Measurements from ENCODE around the gene TMEM45B. TPM values are rescaled to one million over a fixed set of nuclear protein-coding genes. Genes with fewer than 3 reads are reported as not detected.

TMEM45B gene
- polyA plus RNA-seq, 1 experiment: not detected

GRCh38 chr11:129849447-129850130 lies 33.9 kb downstream of the TMEM45B start:
- H3K36me3 ChIP-seq (ENCODE audit: control insufficient read depth, insufficient read depth, low read length): no peaks in the 10 kb centered on the region
- TF ChIP-seq, protein P1, sequence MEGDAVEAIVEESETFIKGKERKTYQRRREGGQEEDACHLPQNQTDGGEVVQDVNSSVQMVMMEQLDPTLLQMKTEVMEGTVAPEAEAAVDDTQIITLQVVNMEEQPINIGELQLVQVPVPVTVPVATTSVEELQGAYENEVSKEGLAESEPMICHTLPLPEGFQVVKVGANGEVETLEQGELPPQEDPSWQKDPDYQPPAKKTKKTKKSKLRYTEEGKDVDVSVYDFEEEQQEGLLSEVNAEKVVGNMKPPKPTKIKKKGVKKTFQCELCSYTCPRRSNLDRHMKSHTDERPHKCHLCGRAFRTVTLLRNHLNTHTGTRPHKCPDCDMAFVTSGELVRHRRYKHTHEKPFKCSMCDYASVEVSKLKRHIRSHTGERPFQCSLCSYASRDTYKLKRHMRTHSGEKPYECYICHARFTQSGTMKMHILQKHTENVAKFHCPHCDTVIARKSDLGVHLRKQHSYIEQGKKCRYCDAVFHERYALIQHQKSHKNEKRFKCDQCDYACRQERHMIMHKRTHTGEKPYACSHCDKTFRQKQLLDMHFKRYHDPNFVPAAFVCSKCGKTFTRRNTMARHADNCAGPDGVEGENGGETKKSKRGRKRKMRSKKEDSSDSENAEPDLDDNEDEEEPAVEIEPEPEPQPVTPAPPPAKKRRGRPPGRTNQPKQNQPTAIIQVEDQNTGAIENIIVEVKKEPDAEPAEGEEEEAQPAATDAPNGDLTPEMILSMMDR (IDR thresholded peaks at IDR 0.05; ENCODE audit: insufficient read depth, low read depth, low read length): no peak
- ChIA-PET POLR2A (no interaction called here), CTCF (no interaction called here)
- DNase-seq (ENCODE audit: low read depth): no peak
- H3K27me3 ChIP-seq (ENCODE audit: control insufficient read depth, insufficient read depth, low read length): peaks cover 36% of the 10 kb centered on the region
- no peak overlapping the region for H3K4me3 ChIP-seq (ENCODE audit: low read depth, low read length)

DNA sequence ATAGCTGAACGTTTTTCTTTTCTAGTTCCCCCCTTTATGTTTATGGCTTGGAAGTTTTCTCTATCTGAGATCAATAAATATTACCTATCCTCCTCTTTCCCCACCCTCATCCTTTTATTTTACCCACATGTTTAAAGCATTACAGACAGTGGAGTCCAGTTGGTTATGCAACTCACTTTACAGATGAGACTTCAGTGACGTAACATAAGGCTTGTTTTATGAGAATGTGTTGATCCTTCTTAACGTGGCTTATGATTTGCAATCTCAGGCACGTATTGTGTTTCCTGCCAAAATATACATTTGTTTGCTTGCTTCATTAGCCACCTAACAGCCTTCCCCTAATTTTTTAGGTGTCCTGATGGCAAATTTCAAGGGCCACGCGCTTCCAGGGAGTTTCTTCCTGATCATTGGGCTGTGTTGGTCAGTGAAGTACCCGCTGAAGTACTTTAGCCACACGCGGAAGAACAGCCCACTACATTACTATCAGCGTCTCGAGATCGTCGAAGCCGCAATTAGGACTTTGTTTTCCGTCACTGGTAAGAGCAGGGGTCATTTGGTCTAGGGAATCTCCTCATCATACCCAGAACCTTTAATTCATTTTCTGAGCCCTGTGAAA lies 36.6 kb downstream of the TMEM45B start:
- POLR2A ChIA-PET: no interaction called here
- CTCF ChIA-PET: no interaction called here

DNA sequence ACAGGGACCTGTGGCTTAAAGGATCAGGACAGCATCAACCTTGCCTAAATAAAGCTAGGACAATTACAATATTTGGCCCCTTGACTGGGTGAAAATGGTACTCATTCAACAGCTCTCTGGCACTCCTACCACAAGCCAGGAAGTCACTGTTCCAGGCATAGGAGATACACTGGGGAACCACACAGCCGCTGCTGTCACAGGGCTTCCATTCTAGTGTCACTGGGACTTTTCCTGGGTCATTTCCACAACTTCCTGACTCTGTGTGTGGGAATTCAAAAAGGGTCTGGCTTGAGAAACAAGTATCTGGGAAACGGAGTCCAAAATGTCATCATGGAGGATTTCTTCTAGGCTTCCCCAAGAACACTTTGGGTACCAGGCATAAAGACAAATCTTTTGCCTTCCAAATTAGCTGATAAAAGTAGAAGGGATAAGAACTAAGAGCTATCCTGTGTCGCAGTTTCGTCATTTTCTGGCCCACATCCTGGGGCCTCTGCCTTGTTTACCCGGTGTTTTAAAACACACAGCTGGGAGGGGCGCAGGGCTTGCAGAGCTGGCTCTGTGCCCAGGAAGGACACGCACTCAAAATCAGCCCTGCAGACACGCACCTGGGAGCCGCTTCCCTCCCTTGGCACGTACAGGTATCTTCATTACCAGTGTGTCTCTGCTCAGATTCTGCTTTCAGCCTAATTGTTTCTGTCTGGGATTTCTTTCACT lies 38.0 kb downstream of the TMEM45B start:
- CTCF ChIA-PET: interaction anchor here (1.4 kb wide), 1 partner anchor 50 kb away, joined by 3 read pairs; no protein-coding TSS in a partner anchor
- DNase-seq (ENCODE audit: low read depth): no peak
- no peak overlapping the region for H3K4me3 ChIP-seq (ENCODE audit: low read depth, low read length)
- H3K36me3 ChIP-seq (ENCODE audit: control insufficient read depth, insufficient read depth, low read length): no peaks in the 10 kb centered on the region
- POLR2A ChIA-PET: interaction anchor here (0.6 kb wide), 1 partner anchor 42 kb away, joined by 3 read pairs; no protein-coding TSS in a partner anchor
- TF ChIP-seq, protein P1 (IDR thresholded peaks at IDR 0.05; ENCODE audit: insufficient read depth, low read depth, low read length): no peak
- peaks cover 39% of the 10 kb centered on the region for H3K27me3 ChIP-seq (ENCODE audit: control insufficient read depth, insufficient read depth, low read length)

More for the DNA sequence above, 36.6 kb downstream of the TMEM45B start:
- no peak overlapping the region for H3K4me3 ChIP-seq (ENCODE audit: low read depth, low read length)
- H3K36me3 ChIP-seq (ENCODE audit: control insufficient read depth, insufficient read depth, low read length): no peaks in the 10 kb centered on the region
- no peak for DNase-seq (ENCODE audit: low read depth)
- peaks cover 42% of the 10 kb centered on the region for H3K27me3 ChIP-seq (ENCODE audit: control insufficient read depth, insufficient read depth, low read length)
- TF ChIP-seq, protein P1 (IDR thresholded peaks at IDR 0.05; ENCODE audit: insufficient read depth, low read depth, low read length): no peak

DNA sequence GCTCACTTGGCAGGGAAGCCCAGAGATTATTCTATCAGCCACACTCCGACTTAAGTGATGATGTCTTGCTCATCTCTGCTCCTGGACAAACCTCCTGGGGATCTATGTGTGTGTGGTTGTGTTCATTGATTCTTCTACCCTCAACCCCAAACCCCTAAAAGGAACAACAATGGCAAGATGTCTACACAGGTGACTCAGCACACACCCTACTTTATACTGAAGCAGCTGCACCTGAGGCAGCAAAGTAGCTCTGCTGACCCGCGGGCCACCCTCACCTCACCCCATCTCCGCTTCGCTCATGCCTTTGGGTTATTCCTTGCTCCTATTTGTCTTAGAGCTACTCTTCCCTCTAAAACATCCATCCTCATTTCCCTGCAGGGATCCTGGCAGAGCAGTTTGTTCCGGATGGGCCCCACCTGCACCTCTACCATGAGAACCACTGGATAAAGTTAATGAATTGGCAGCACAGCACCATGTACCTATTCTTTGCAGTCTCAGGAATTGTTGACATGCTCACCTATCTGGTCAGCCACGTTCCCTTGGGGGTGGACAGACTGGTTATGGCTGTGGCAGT lies 38.7 kb downstream of the TMEM45B start:
- Histone ChIP-seq H3K4me3 (ENCODE audit: low read depth, low read length) (no peak overlapping the region), H3K36me3 (ENCODE audit: control insufficient read depth, insufficient read depth, low read length) (no peaks in the 10 kb centered on the region), H3K27me3 (ENCODE audit: control insufficient read depth, insufficient read depth, low read length) (peaks cover 35% of the 10 kb centered on the region)
- ChIA-PET CTCF (interaction anchor here (1.1 to 1.4 kb wide), 2 partner anchors 12 to 49 kb away, joined by 3 read pairs; no protein-coding TSS in a partner anchor), POLR2A (no interaction called here)
- TF ChIP-seq, protein P1 (IDR thresholded peaks at IDR 0.05; ENCODE audit: insufficient read depth, low read depth, low read length): no peak
- DNase-seq (ENCODE audit: low read depth): no peak

DNA sequence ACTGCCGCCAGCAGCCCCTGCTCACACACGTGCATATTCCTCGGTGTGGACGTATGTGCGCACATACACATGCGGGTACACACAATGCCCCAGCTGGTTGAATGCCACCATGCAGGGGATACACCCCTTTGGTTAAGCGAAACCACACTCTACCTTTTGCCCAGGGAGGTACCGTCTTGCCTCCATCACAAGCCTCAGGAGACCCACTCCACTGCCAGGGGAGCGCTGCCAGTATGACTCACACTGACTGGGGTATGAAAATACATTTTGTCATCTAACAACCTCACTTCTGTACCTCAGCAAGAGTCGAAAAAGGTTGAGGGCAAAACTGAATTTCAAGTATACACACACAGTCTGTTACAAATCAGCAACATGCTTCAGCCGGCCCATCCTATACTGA lies 39.4 kb downstream of the TMEM45B start:
- TF ChIP-seq, protein P1 (IDR thresholded peaks at IDR 0.05; ENCODE audit: insufficient read depth, low read depth, low read length): no peak
- H3K36me3 ChIP-seq (ENCODE audit: control insufficient read depth, insufficient read depth, low read length): no peaks in the 10 kb centered on the region
- H3K27me3 ChIP-seq (ENCODE audit: control insufficient read depth, insufficient read depth, low read length): peaks cover 28% of the 10 kb centered on the region
- no peak overlapping the region for H3K4me3 ChIP-seq (ENCODE audit: low read depth, low read length)
- no peak for DNase-seq (ENCODE audit: low read depth)
- ChIA-PET POLR2A (no interaction called here), CTCF (interaction anchor here (1.1 kb wide), 1 partner anchor 13 kb away, joined by 3 read pairs; no protein-coding TSS in a partner anchor)
